ENCODE data around the gene PRKAA2. TPM values are rescaled to one million over a fixed set of nuclear protein-coding genes. Genes with fewer than 3 reads are reported as not detected.

Gene PRKAA2
- total and polyA plus RNA-seq, 2 donors (not counting 3 experiments of a cell fraction or from before 2014, with no cell fraction given) = 0.32 to 1.2 TPM

- intact Hi-C loops (cut with micrococcal nuclease) (no loop called here), dilution Hi-C loops (cut with MboI; ENCODE audit: extremely low pct_ligation_motif_present, low sequenced_read_pairs) (no loop called here)
- H2AFZ ChIP-seq (ENCODE audit: low read depth, low read length) = no peak overlapping the region
- no peaks in the 10 kb centered on the region for H4K20me1 ChIP-seq (replicated peaks; ENCODE audit: control insufficient read depth, extremely low read depth, insufficient read depth, low read length)
- no peak overlapping the region for H3K27ac ChIP-seq (ENCODE audit: insufficient read depth, low read depth, low read length)
- CTCF ChIA-PET = no interaction called here
- FAIRE-seq (no peak), DNase-seq (ENCODE audit: low read depth, low spot score) (no peak)
- no peaks in the 10 kb centered on the region for H3K4me1 ChIP-seq (ENCODE audit: control insufficient read depth, extremely low read depth, insufficient read depth, low read length)
- POLR2A ChIA-PET = no interaction called here
- no peaks in the 10 kb centered on the region for H3K9me3 ChIP-seq (replicated peaks; ENCODE audit: control insufficient read depth, insufficient read depth, low read length)
- no peak overlapping the region for H3K4me3 ChIP-seq (replicated peaks in 1 of 3; ENCODE audit: insufficient read depth in 1 of 3, low read depth in 1 of 3, low read length in 3 of 3)
- no peaks in the 10 kb centered on the region for H3K79me2 ChIP-seq (ENCODE audit: control insufficient read depth, insufficient read depth, low read length)
- no peak overlapping the region for H3K9ac ChIP-seq (replicated peaks; ENCODE audit: extremely low read depth, insufficient read depth, low read length)
- H3K27me3 ChIP-seq (ENCODE audit: control insufficient read depth in 2 of 2, insufficient read depth in 2 of 2, low read length in 2 of 2) = no peaks in the 10 kb centered on the region
- no peak for TF ChIP-seq MYC (IDR thresholded peaks at IDR 0.05; ENCODE audit: low read depth, low read length)
- no peak for TF ChIP-seq JUN (IDR thresholded peaks at IDR 0.05; ENCODE audit: borderline replicate concordance, insufficient read depth, insufficient read length, low read depth)
- no peak for TF ChIP-seq FOS (IDR thresholded peaks at IDR 0.05; ENCODE audit: borderline replicate concordance, insufficient read depth, low read length)
- TF ChIP-seq POLR2AphosphoS5 (IDR thresholded peaks at IDR 0.05; ENCODE audit: insufficient read depth, low read depth, low read length) = no peak
- no peak for TF ChIP-seq MAX (IDR thresholded peaks at IDR 0.05; ENCODE audit: insufficient read depth, insufficient read length)
- H3K4me2 ChIP-seq (ENCODE audit: insufficient read depth, low read length) = no peak overlapping the region
- no TSS peak for BruUV-seq (replicated peaks)
- no peaks in the 10 kb centered on the region for H3K36me3 ChIP-seq (ENCODE audit: control insufficient read depth in 2 of 2, extremely low read depth in 1 of 2, insufficient read depth in 2 of 2, low read length in 2 of 2)
- H3K9me1 ChIP-seq (replicated peaks; ENCODE audit: control insufficient read depth, extremely low read depth, insufficient read depth, low read length) = no peaks in the 10 kb centered on the region
Measured at GRCh38 chr1:56671542-56671941, 26.4 kb downstream of the PRKAA2 start.

GRCh38 chr1:56672579-56672978 is 27.5 kb downstream of the PRKAA2 start:
- TF ChIP-seq POLR2A (IDR thresholded peaks at IDR 0.05; ENCODE audit: low read depth, low read length) = no peak
- no peak for TF ChIP-seq GATA2 (IDR thresholded peaks at IDR 0.05; ENCODE audit: insufficient read depth, insufficient read length, low read depth, low read length)
- TF ChIP-seq MAX (IDR thresholded peaks at IDR 0.05; ENCODE audit: insufficient read depth, insufficient read length) = no peak
- no peak for TF ChIP-seq FOS (IDR thresholded peaks at IDR 0.05; ENCODE audit: borderline replicate concordance, insufficient read depth, low read length)
- no peak for TF ChIP-seq POLR2AphosphoS5 (IDR thresholded peaks at IDR 0.05; ENCODE audit: insufficient read depth, low read depth, low read length)
- TF ChIP-seq CTCF (IDR thresholded peaks at IDR 0.05; ENCODE audit: extremely low read depth in 1 of 2, insufficient read depth in 1 of 2, low read depth in 1 of 2, low read length in 2 of 2) = no peak
- no peak for TF ChIP-seq MYC (IDR thresholded peaks at IDR 0.05; ENCODE audit: low read depth, low read length)
- TF ChIP-seq EZH2 (IDR thresholded peaks at IDR 0.05; ENCODE audit: borderline replicate concordance, low read depth, low read length, severe bottlenecking) = no peak
- TF ChIP-seq JUN (IDR thresholded peaks at IDR 0.05; ENCODE audit: borderline replicate concordance, insufficient read depth, insufficient read length, low read depth) = no peak
- ChIA-PET CTCF (no interaction called here), POLR2A (no interaction called here)
- no peaks in the 10 kb centered on the region for H3K9me1 ChIP-seq (replicated peaks; ENCODE audit: control insufficient read depth, extremely low read depth, insufficient read depth, low read length)
- no peaks in the 10 kb centered on the region for H3K27me3 ChIP-seq (ENCODE audit: control insufficient read depth in 2 of 2, insufficient read depth in 2 of 2, low read length in 2 of 2)
- intact Hi-C loops (cut with micrococcal nuclease) (no loop called here), dilution Hi-C loops (cut with MboI; ENCODE audit: extremely low pct_ligation_motif_present, low sequenced_read_pairs) (no loop called here)
- H3K9me3 ChIP-seq (replicated peaks; ENCODE audit: control insufficient read depth, insufficient read depth, low read length) = no peaks in the 10 kb centered on the region
- no peak overlapping the region for H2AFZ ChIP-seq (ENCODE audit: low read depth, low read length)
- DNase-seq (ENCODE audit: low read depth, low spot score) (no peak), FAIRE-seq (no peak)
- no peaks in the 10 kb centered on the region for H3K79me2 ChIP-seq (ENCODE audit: control insufficient read depth, insufficient read depth, low read length)
- no peak overlapping the region for H3K4me3 ChIP-seq (replicated peaks in 1 of 3; ENCODE audit: insufficient read depth in 1 of 3, low read depth in 1 of 3, low read length in 3 of 3)
- H3K9ac ChIP-seq (replicated peaks; ENCODE audit: extremely low read depth, insufficient read depth, low read length) = no peak overlapping the region
- H4K20me1 ChIP-seq (replicated peaks; ENCODE audit: control insufficient read depth, extremely low read depth, insufficient read depth, low read length) = no peaks in the 10 kb centered on the region
- no peaks in the 10 kb centered on the region for H3K4me1 ChIP-seq (ENCODE audit: control insufficient read depth, extremely low read depth, insufficient read depth, low read length)
- H3K4me2 ChIP-seq (ENCODE audit: insufficient read depth, low read length) = no peak overlapping the region
- no peaks in the 10 kb centered on the region for H3K36me3 ChIP-seq (ENCODE audit: control insufficient read depth in 2 of 2, extremely low read depth in 1 of 2, insufficient read depth in 2 of 2, low read length in 2 of 2)
- no peak overlapping the region for H3K27ac ChIP-seq (ENCODE audit: insufficient read depth, low read depth, low read length)
- no TSS peak for BruUV-seq (replicated peaks)
